T-helper 9 cell (primary cell): Measurements from ENCODE around the gene TTLL11.
"Not testable (repeated sequence)": the region's sequence is repeated elsewhere in the genome, so short reads cannot be mapped to it uniquely, and the experiment has no call there.

ENCODE experiments used
- DNase-seq: peaks from one replicate; pipeline ENCODE4 v3.0.0-alpha.2; 2020

TTLL11 gene

GRCh38 chr9:121998513-121999049 is 94.5 kb downstream of the TTLL11 start:
- no peak for DNase-seq

GRCh38 chr9:121997791-121998190 is 95.3 kb downstream of the TTLL11 start:
- no peak for DNase-seq

GRCh38 chr9:121996783-121997182 is 96.3 kb downstream of the TTLL11 start:
- DNase-seq, result no peak

GRCh38 chr9:121995997-121996396 is 97.1 kb downstream of the TTLL11 start:
- DNase-seq, result no peak

GRCh38 chr9:121992571-121993212 is 100.4 kb downstream of the TTLL11 start:
- DNase-seq, result no peak

- no peak for DNase-seq
These were observed 101.8 kb downstream of the TTLL11 start for GRCh38 chr9:121991307-121991661.

- DNase-seq, result no peak
These were observed 102.4 kb downstream of the TTLL11 start for GRCh38 chr9:121990600-121991306.

- DNase-seq, result no peak
These were observed 104.1 kb downstream of the TTLL11 start for GRCh38 chr9:121989010-121989409.

GRCh38 chr9:121987314-121987713 is 105.8 kb downstream of the TTLL11 start:
- DNase-seq, result no peak

GRCh38 chr9:121985792-121986494 is 107.2 kb downstream of the TTLL11 start:
- no peak for DNase-seq

- no peak for DNase-seq
These were observed 108.2 kb downstream of the TTLL11 start for GRCh38 chr9:121984726-121985402.

GRCh38 chr9:121983736-121984135 is 109.4 kb downstream of the TTLL11 start:
- DNase-seq, result no peak

GRCh38 chr9:121981118-121981883 is 111.8 kb downstream of the TTLL11 start:
- DNase-seq, result no peak

GRCh38 chr9:121980665-121981064 is 112.4 kb downstream of the TTLL11 start:
- DNase-seq, result not testable (repeated sequence)

GRCh38 chr9:121979736-121980135 is 113.4 kb downstream of the TTLL11 start:
- DNase-seq, result no peak

- DNase-seq, result no peak
These were observed 116.4 kb downstream of the TTLL11 start for GRCh38 chr9:121976751-121977150.

- no peak for DNase-seq
These were observed 117.3 kb downstream of the TTLL11 start for GRCh38 chr9:121975801-121976277.

- no peak for DNase-seq
These were observed 118.7 kb downstream of the TTLL11 start for GRCh38 chr9:121974421-121974820.

GRCh38 chr9:121972501-121972981 is 120.6 kb downstream of the TTLL11 start:
- DNase-seq, result no peak

GRCh38 chr9:121968056-121968455 is 125.1 kb downstream of the TTLL11 start:
- no peak for DNase-seq

- DNase-seq, result no peak
These were observed 126.4 kb downstream of the TTLL11 start for GRCh38 chr9:121966706-121967105.

GRCh38 chr9:121963528-121963995 is 129.5 kb downstream of the TTLL11 start:
- DNase-seq, result no peak
